GM12872 (cell line): ENCODE results near the gene FHIT.

Experiments used
- CTCF ChIP-seq: IDR thresholded peaks from 3 replicates; pipeline ENCODE4 v1.5.1; 2011; ENCODE audit warnings: low read depth, mild to moderate bottlenecking, low read length, moderate library complexity; ENCODE audit not compliant: insufficient read depth

FHIT gene

GRCh38 chr3:59774000-59774399 lies 1477.3 kb downstream of the FHIT start:
- TF ChIP-seq CTCF, result no peak

GRCh38 chr3:59772416-59773408 lies 1478.5 kb downstream of the FHIT start:
- TF ChIP-seq CTCF, result no peak

GRCh38 chr3:59771768-59772181 lies 1479.5 kb downstream of the FHIT start:
- TF ChIP-seq CTCF, result no peak

GRCh38 chr3:59769127-59769750 lies 1482.0 kb downstream of the FHIT start:
- TF ChIP-seq CTCF, result no peak

GRCh38 chr3:59766200-59766872 lies 1484.9 kb downstream of the FHIT start:
- TF ChIP-seq CTCF, result no peak

- no peak for TF ChIP-seq CTCF
Measured at GRCh38 chr3:59764171-59764570, 1487.1 kb downstream of the FHIT start.

- no peak for TF ChIP-seq CTCF
Measured at GRCh38 chr3:59762941-59763340, 1488.3 kb downstream of the FHIT start.
